ENCODE data around the gene SLMAP.

Gene SLMAP

GRCh38 chr3:57949344-57949743 is 193.2 kb downstream of the SLMAP start:
- DNase-seq, result no peak

- DNase-seq, result no peak
These were observed 193.9 kb downstream of the SLMAP start for GRCh38 chr3:57949785-57950615.

- peak; percentile 88 for DNase-seq
These were observed 195.2 kb downstream of the SLMAP start for GRCh38 chr3:57951066-57951882.

DNA sequence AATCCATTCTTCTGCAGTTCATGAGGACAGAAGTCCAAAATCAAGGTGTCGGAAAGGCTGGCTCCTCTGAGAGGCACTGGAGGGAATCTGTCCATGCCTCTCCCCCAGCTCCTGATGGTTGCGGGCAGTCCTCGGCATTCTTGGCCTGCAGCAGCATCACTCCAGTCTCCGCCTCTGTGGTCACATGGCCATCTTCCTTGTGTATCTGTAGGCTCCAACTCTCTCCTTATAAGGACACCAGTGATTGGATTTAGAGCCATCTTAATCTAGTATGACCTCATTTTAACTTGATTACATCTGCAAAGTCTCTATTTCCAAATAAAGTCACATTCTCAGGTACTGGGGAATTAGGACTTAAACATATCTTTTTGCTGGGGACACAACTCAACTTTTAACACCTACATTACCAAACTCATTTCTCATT is 196.1 kb downstream of the SLMAP start:
- peak; percentile 95 for DNase-seq

- DNase-seq, result no peak
These were observed 196.5 kb downstream of the SLMAP start for GRCh38 chr3:57952651-57953050.

DNA sequence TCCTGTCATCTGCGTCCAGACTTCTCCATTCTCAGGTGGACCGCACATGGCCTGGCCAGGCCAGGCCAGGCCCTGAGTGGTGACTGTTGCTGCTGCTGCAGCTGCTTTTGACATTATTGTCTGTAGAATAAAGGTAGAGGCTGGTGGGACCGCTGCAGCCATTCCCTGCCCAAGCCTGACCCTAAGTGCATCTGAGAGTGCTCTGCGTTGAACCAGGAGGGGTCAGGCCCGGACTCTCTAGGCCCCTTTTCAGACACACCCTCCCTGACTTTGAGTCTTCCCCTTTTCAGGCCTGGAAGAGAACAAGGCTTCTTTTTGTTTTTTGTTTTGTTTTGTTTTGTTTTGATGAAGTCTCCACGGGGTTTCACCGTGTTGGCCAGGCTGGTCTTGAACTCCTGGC is 197.5 kb downstream of the SLMAP start:
- DNase-seq, result no peak

GRCh38 chr3:57956119-57956832 is 200.2 kb downstream of the SLMAP start:
- DNase-seq, result peak; percentile 94

DNA sequence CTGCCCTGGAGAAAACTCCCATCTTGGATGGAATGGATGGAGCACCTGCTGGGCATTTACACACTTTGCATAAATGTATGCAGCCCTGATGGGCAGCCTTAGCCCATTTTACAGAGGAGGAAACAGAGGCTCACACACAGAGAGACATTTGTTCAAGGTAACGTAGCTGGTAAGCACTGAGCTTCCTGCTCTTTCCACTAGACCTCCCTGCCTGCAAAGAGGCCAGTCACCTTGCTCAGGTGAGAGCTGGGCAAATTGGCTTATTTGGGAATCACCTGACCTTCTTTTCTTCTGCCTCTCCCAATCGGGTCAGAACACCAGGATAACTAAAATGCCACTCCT is 200.7 kb downstream of the SLMAP start:
- DNase-seq, result no peak

DNA sequence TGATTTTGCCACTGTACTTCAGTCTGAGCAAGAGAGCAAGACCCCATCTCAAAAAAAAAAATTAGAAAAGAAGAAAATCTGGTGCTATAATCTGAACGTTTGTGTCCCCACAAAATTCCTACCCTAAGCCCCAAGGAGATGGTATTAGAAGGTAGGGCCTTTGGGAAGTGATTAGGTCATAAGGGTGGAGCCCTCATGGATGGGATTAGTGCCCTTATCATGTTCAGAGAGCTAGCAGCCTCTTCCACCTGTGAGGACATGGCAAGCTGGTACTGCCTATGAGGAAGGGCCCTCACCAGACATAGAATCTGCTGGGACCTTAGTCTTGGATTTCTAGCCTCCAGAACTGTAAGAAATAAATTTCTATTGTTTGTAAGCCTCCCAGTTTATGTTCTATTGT is 201.7 kb downstream of the SLMAP start:
- no peak for DNase-seq

- peak; percentile 47 for DNase-seq
These were observed 202.7 kb downstream of the SLMAP start for GRCh38 chr3:57958642-57959422.

DNA sequence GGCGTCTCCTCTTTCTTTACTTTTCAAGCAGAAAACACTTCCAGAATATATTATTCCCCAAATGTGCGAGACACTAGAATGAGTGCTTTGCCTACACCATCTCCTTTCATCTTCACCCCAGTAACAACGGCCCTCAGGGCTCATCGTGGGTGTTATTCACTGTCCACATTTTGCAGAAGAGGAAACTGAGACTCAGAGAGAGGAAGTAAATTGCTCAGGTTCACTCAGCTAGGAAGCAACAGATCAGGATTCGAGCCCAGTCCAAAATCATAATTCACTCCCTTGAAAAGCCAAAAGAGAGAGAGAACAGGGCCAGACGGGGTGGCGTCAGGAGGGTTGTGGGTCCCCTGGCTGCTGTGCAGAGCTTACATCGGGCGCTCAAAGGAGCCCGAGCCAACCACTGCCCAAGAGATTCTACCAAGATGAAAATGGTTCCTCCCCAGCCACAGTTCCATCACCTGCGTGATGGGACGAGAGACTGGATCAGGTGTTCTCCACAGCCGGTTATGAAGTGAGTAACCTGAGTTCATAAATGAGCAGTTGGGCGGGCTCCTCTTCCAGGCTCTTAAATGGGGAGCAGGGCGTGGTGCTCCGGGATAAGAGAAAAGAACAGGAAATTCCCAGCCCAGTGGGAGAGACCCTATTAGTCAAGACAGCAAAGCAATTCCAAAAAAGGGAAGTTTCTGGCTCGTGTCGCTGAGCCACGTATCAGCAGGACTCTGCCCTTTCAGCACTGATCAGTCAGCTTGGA is 203.5 kb downstream of the SLMAP start:
- DNase-seq, result peak; percentile 66

DNA sequence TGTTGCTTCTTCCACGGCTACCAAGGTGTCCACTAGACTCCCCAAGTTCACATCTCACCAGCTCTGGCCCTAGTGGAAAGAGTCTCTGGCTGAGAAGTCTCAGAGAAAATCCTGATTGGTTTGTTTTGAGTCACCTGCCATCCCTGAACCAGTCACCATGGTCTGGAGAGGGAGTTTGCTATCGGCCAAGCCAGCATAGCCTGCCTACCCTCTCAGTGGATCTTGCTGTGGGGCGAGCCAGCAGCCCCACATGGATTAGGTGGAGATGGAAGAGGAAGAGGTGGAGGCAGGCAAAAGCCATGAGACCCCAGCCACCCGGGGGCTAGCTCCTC is 204.0 kb downstream of the SLMAP start:
- no peak for DNase-seq

DNA sequence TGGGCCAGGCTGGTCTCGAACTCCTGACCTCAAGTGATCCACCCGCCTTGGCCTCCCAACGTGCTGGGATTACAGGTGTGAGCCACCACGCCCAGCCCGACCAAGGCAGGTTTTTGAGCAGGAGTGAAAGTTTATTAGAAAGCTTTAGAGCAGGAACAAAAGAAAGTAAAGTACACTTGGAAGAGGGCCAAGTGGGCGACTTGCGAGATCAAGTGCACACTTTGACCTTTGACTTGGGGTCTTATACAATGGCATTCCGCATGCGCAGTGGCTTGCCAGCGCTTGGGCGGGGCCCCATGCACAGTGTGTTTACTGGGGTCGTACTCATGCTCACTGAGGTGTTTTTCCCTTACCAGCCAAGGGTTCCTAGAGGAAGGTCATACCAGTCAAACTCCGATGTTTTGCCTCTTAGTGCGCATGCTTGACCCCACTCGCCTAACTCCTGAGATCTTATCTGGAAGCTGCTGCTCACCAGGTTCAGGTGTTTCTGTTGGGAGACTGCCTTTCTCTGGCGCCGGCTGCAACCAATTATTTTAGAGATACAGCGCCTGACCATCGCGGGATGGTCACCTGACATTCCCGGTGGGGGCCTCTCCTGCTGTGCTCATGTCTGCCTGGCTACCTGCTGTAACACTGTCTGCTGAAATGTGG is 205.2 kb downstream of the SLMAP start:
- DNase-seq, result no peak

DNA sequence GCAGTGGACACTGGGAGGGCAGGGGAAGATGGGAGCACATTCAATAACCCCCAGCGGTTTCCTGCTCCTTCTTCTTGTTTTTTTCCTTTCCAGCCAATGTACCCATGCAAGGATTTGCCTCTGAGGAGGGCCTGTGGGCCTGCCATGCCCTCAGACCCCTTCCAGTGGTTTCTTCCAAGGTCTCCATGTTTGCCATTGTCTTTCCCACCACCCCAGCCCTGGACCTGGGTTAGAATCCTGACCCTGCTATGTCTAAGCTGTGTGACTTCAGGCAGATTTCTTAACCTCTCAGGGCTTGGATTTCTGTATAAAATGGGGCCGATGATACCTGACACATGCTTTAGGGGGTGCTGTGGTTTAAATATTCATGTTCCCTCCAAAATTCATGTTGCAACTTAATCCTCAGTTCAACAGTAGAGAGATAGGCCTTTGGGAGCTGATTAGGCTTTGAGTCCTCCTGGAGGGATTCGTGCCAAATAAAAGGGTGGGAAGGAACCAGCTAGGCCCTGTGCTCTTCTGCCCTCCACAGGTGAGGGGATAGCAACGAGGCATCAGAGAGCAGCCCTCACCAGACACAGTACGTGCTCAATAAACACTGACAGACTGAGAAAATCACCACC is 205.8 kb downstream of the SLMAP start:
- DNase-seq, result peak; percentile 65

DNA sequence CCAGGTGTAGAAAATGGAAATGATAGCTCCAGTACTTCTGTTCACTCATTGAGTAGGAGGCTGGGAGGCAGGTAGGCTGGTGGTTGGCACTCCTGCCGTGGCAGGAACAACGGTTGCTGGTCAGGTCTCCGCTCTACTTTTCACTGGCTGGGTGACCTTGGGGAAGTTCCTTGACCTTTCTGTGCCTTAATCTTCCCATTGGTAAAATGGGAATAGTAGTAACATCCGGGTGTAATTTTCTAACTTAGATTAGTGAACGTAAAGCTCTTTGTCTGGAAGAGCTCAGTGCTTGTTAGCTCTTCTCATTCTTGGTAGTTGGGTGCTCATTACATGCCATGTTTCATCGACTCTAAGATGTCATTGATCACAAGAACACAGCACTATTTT is 206.3 kb downstream of the SLMAP start:
- DNase-seq, result no peak

DNA sequence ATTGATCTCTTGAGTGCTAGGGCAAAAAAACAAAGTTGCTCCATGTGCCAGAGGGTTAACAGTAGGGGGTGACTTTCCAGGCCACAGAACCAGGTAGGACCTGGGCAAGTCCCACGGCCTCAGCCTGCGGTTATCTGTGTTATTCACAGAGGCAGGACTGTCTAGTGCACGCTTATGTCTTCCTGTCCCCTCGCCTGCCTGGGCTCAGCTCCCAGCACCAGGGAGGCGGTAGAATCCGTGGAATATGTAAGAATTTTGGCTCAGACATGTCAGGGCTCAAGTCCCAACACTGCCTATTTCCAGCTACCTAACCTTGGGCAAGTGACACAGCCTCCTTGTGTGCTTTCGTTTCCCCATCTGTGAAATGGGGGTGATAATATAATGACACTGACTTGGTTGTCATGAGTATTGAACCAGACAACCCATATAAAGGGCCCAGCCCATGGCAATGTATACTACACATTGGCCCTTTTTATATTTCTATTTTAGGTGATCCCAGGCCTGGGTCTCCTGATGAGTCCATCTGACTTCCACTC is 207.8 kb downstream of the SLMAP start:
- no peak for DNase-seq

- peak; percentile 61 for DNase-seq
These were observed 210.7 kb downstream of the SLMAP start for GRCh38 chr3:57966829-57967228.

DNA sequence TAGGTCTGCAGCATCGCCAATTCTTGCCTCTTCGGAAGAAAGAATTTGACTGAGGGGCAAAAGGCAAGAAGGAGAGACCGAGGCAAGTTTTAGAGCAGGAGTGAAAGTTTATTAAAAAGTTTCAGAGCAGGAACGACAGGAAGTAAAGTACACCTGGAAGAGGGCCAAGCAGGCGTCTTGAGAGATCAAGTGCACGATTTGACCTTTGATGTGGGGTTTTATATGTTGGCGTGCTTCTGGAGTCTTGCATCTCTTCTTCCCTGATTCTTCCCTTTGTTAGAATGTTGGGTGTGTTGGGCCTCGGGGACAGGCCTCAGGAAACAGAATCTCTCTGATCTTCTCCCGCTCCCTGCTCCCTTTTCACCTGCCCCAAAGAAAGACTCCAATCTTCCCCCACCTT is 211.5 kb downstream of the SLMAP start:
- no peak for DNase-seq

- DNase-seq, result no peak
These were observed 212.4 kb downstream of the SLMAP start for GRCh38 chr3:57968501-57968900.

GRCh38 chr3:57971975-57972374 is 215.9 kb downstream of the SLMAP start:
- DNase-seq, result no peak
